Measurements from ENCODE around the gene RABGGTA.

The RABGGTA gene

GRCh38 chr14:24307156-24307574 lies 35.8 kb upstream of the RABGGTA start:
- no peaks in the 10 kb centered on the region for H3K9me3 Mint-ChIP-seq
- peaks cover 5% of the 10 kb centered on the region for H3K4me1 Mint-ChIP-seq
- peak overlapping the region in 2 of 3 experiments; percentile 5 to 65 for H3K4me3 Mint-ChIP-seq
- H3K27me3 Mint-ChIP-seq (ENCODE audit: low read depth) = no peaks in the 10 kb centered on the region
- peaks cover 51% of the 10 kb centered on the region for H3K36me3 Mint-ChIP-seq (ENCODE audit: low read depth)
- H3K27ac Mint-ChIP-seq = peak overlapping the region; percentile 39 to 90 (median 45)
- no peak for TF ChIP-seq CTCF (IDR thresholded peaks at IDR 0.05; ENCODE audit: unreplicated experiment in 3 of 3)

- TF ChIP-seq CTCF (IDR thresholded peaks at IDR 0.05; ENCODE audit: unreplicated experiment in 3 of 3) = no peak
- Mint-ChIP-seq H3K27ac (no peak overlapping the region), H3K27me3 (ENCODE audit: low read depth) (no peaks in the 10 kb centered on the region), H3K9me3 (no peaks in the 10 kb centered on the region), H3K4me1 (peaks cover 19% of the 10 kb centered on the region), H3K4me3 (no peak overlapping the region), H3K36me3 (ENCODE audit: low read depth) (peaks cover 55% of the 10 kb centered on the region)
These were observed 32.6 kb upstream of the RABGGTA start for GRCh38 chr14:24304019-24304387.

GRCh38 chr14:24300326-24300980 lies 29.1 kb upstream of the RABGGTA start:
- Mint-ChIP-seq H3K27me3 (ENCODE audit: low read depth) (no peaks in the 10 kb centered on the region), H3K36me3 (ENCODE audit: low read depth) (peaks cover 41% of the 10 kb centered on the region), H3K4me1 (peaks cover 24% of the 10 kb centered on the region), H3K4me3 (peak overlapping the region; percentile 95 to 98 (median 95)), H3K9me3 (no peaks in the 10 kb centered on the region), H3K27ac (peak overlapping the region in 2 of 3 experiments; percentile 45 to 86)
- TF ChIP-seq CTCF (IDR thresholded peaks at IDR 0.05; ENCODE audit: unreplicated experiment in 3 of 3) = no peak

GRCh38 chr14:24299255-24300191 lies 28.1 kb upstream of the RABGGTA start, which contains the start of the genes DHRS1 and NOP9:
DHRS1 (minus strand) TSS chr14:24299780; CDS start chr14:24299106, 674 bp downstream.
NOP9 (plus strand) TSS chr14:24299850; CDS start chr14:24299955, 105 bp downstream.
- TF ChIP-seq CTCF (IDR thresholded peaks at IDR 0.05; ENCODE audit: unreplicated experiment in 3 of 3) = no peak
- Mint-ChIP-seq H3K27ac (peak within 1 kb of the TSS; percentile 78 to 94 (median 86)), H3K4me3 (peak within 1 kb of the TSS; percentile 95 to 98 (median 95)), H3K4me1 (peaks cover 24% of the 10 kb centered on the region), H3K9me3 (no peaks in the 10 kb centered on the region), H3K36me3 (ENCODE audit: low read depth) (peaks cover 38% of the 10 kb centered on the region), H3K27me3 (ENCODE audit: low read depth) (no peaks in the 10 kb centered on the region)

GRCh38 chr14:24298892-24299254 lies 27.5 kb upstream of the RABGGTA start:
- peaks cover 33% of the 10 kb centered on the region for H3K36me3 Mint-ChIP-seq (ENCODE audit: low read depth)
- H3K4me3 Mint-ChIP-seq = peak overlapping the region; percentile 95 to 98 (median 95)
- H3K4me1 Mint-ChIP-seq = peaks cover 24% of the 10 kb centered on the region
- no peak for TF ChIP-seq CTCF (IDR thresholded peaks at IDR 0.05; ENCODE audit: unreplicated experiment in 3 of 3)
- H3K27ac Mint-ChIP-seq = peak overlapping the region; percentile 78 to 94 (median 86)
- no peaks in the 10 kb centered on the region for H3K9me3 Mint-ChIP-seq
- H3K27me3 Mint-ChIP-seq (ENCODE audit: low read depth) = no peaks in the 10 kb centered on the region

Measured in nephron (organoid).